ENCODE data around the gene TMEM59L.

DNA sequence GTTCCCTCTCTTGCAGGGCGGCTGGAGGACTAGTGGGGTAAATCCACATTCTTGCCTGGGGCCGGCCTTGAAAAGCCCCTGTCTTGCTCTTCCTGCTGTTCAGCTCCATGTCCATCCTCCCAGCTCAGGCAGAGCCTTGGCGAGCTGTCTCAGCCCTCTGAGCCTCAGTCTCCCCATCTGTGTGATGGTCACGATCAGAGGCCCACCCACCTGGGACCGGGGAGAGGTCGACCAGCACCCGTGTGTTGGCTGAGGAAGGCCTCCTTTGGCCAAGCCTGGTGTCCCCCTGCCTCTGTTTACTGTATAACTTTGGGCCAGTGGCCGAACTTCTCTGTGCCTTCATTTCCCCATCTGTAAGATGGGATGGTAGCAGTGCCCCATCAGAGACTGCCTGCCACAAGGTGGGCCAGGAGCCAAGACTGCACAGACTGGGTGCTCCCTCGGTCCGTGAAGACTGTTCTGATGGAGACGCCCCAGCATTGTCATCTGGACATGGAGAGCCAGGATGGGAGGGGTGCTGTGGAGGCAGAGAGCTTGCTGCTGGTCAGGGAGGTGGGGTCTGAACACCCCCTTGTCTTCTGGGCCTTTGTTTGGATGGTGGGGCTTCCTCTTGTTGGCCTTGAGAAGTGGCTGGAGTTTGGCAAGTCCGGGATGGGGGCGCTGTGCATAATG lies 42.6 kb downstream of the TMEM59L start:
- TF ChIP-seq, protein P1, sequence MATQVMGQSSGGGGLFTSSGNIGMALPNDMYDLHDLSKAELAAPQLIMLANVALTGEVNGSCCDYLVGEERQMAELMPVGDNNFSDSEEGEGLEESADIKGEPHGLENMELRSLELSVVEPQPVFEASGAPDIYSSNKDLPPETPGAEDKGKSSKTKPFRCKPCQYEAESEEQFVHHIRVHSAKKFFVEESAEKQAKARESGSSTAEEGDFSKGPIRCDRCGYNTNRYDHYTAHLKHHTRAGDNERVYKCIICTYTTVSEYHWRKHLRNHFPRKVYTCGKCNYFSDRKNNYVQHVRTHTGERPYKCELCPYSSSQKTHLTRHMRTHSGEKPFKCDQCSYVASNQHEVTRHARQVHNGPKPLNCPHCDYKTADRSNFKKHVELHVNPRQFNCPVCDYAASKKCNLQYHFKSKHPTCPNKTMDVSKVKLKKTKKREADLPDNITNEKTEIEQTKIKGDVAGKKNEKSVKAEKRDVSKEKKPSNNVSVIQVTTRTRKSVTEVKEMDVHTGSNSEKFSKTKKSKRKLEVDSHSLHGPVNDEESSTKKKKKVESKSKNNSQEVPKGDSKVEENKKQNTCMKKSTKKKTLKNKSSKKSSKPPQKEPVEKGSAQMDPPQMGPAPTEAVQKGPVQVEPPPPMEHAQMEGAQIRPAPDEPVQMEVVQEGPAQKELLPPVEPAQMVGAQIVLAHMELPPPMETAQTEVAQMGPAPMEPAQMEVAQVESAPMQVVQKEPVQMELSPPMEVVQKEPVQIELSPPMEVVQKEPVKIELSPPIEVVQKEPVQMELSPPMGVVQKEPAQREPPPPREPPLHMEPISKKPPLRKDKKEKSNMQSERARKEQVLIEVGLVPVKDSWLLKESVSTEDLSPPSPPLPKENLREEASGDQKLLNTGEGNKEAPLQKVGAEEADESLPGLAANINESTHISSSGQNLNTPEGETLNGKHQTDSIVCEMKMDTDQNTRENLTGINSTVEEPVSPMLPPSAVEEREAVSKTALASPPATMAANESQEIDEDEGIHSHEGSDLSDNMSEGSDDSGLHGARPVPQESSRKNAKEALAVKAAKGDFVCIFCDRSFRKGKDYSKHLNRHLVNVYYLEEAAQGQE (IDR thresholded peaks at IDR 0.05; ENCODE audit: borderline replicate concordance), result no peak
- TF ChIP-seq, protein P1 (CRISPR knock-in tag; IDR thresholded peaks at IDR 0.05; ENCODE audit: low read depth), result no peak
- TF ChIP-seq ELF1 (tag; IDR thresholded peaks at IDR 0.05), result no peak
- no peak for TF ChIP-seq BHLHE40 (IDR thresholded peaks at IDR 0.05; ENCODE audit: low read length)
- no peak for TF ChIP-seq EHMT2 (IDR thresholded peaks at IDR 0.05)
